GM19238 (cell line): ENCODE results near the gene EPB41L3.
"Not testable (repeated sequence)": the region's sequence is repeated elsewhere in the genome, so short reads cannot be mapped to it uniquely, and the experiment has no call there.

ENCODE experiments used
- DNase-seq: peaks from one replicate; pipeline ENCODE4 v3.0.0; 2011; ENCODE audit warnings: low spot score; ENCODE audit not compliant: insufficient read length

The EPB41L3 gene

GRCh38 chr18:5532066-5532465 is 11.7 kb downstream of the EPB41L3 start:
- no peak for DNase-seq

GRCh38 chr18:5530629-5531178 is 13.1 kb downstream of the EPB41L3 start:
- no peak for DNase-seq

- no peak for DNase-seq
These were observed 14.3 kb downstream of the EPB41L3 start for GRCh38 chr18:5529471-5529870.

GRCh38 chr18:5527603-5528002 is 16.2 kb downstream of the EPB41L3 start:
- no peak for DNase-seq

- no peak for DNase-seq
These were observed 19.1 kb downstream of the EPB41L3 start for GRCh38 chr18:5524660-5525059.

- no peak for DNase-seq
These were observed 22.8 kb downstream of the EPB41L3 start for GRCh38 chr18:5521000-5521399.

- DNase-seq, result no peak
These were observed 23.3 kb downstream of the EPB41L3 start for GRCh38 chr18:5520464-5520863.

- DNase-seq, result no peak
These were observed 24.1 kb downstream of the EPB41L3 start for GRCh38 chr18:5519448-5520298.

GRCh38 chr18:5518899-5519371 is 24.9 kb downstream of the EPB41L3 start:
- no peak for DNase-seq

GRCh38 chr18:5518179-5518770 is 25.5 kb downstream of the EPB41L3 start:
- DNase-seq, result no peak

- DNase-seq, result no peak
These were observed 27.0 kb downstream of the EPB41L3 start for GRCh38 chr18:5516841-5517240.

GRCh38 chr18:5515011-5515784 is 28.6 kb downstream of the EPB41L3 start:
- DNase-seq, result no peak

GRCh38 chr18:5513947-5514346 is 29.9 kb downstream of the EPB41L3 start:
- no peak for DNase-seq

GRCh38 chr18:5512176-5512575 is 31.6 kb downstream of the EPB41L3 start:
- DNase-seq, result no peak

- not testable (repeated sequence) for DNase-seq
These were observed 32.3 kb downstream of the EPB41L3 start for GRCh38 chr18:5511541-5511940.

GRCh38 chr18:5510135-5510846 is 33.5 kb downstream of the EPB41L3 start:
- DNase-seq, result no peak

GRCh38 chr18:5508821-5509220 is 35.0 kb downstream of the EPB41L3 start:
- DNase-seq, result no peak

GRCh38 chr18:5507756-5508155 is 36.0 kb downstream of the EPB41L3 start:
- no peak for DNase-seq

GRCh38 chr18:5506174-5506573 is 37.6 kb downstream of the EPB41L3 start:
- DNase-seq, result no peak

GRCh38 chr18:5503740-5504139 is 40.1 kb downstream of the EPB41L3 start:
- no peak for DNase-seq
